Measurements from ENCODE around the gene CARMIL3. TPM values are rescaled to one million over a fixed set of nuclear protein-coding genes. Genes with fewer than 3 reads are reported as not detected.
A peak's percentile ranks its signal among the peaks of the same experiment; 100 is the strongest.
"Not testable (repeated sequence)": the region's sequence is repeated elsewhere in the genome, so short reads cannot be mapped to it uniquely, and the experiment has no call there.

Gene CARMIL3, protein sequence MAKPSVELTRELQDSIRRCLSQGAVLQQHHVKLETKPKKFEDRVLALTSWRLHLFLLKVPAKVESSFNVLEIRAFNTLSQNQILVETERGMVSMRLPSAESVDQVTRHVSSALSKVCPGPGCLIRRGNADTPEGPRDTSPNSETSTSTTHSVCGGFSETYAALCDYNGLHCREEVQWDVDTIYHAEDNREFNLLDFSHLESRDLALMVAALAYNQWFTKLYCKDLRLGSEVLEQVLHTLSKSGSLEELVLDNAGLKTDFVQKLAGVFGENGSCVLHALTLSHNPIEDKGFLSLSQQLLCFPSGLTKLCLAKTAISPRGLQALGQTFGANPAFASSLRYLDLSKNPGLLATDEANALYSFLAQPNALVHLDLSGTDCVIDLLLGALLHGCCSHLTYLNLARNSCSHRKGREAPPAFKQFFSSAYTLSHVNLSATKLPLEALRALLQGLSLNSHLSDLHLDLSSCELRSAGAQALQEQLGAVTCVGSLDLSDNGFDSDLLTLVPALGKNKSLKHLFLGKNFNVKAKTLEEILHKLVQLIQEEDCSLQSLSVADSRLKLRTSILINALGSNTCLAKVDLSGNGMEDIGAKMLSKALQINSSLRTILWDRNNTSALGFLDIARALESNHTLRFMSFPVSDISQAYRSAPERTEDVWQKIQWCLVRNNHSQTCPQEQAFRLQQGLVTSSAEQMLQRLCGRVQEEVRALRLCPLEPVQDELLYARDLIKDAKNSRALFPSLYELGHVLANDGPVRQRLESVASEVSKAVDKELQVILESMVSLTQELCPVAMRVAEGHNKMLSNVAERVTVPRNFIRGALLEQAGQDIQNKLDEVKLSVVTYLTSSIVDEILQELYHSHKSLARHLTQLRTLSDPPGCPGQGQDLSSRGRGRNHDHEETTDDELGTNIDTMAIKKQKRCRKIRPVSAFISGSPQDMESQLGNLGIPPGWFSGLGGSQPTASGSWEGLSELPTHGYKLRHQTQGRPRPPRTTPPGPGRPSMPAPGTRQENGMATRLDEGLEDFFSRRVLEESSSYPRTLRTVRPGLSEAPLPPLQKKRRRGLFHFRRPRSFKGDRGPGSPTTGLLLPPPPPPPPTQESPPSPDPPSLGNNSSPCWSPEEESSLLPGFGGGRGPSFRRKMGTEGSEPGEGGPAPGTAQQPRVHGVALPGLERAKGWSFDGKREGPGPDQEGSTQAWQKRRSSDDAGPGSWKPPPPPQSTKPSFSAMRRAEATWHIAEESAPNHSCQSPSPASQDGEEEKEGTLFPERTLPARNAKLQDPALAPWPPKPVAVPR (N-terminal part only)
- 1 to 10 TPM in 1 of 2 donors, under 1 TPM in 1; 0.29 to 2.1 TPM for total RNA-seq

DNA sequence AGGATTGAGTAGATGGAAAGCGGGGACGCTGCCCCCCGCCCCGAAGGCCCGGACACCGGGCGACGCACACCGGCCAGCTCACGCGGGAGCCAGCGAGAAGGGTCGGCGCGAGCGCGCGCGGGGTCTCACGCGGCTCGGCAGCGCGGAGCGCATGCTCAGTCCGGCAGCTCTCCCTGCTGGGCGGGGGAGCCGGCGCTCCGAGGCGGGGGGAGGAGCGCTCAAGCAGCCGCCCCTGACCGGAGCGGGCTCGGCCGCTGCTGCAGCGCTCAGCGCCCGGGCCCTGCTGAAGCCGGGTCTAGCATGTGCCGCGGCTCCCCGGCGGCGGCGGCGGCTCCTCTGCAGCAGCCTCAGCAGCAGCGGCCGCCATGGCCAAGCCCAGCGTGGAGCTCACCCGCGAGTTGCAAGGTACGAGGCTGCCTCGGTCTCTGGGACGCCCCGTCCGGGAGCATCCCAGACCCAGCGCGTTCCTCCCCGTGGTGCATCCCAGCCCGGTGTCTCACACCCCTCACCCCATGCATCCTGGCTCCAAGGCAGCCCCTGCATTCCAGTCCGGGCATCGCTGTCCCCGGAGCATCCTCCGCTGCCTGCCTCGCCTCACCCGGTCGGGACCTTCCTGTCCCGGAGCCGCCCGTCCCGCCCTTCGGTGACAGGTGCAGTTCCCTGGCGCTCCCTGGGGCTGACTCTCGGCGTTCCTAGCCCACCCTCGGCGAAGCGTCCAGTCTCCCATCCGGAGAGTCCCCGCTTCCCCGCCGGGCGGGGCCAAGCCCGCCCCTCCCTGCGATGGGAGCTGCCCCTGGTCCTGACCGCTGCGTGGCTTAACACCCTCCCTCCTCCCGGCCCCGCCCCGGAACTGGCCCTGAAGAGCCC lies at the start of gene CARMIL3:
TSS of gene CARMIL3 (plus strand) at position 221 of the 867 bp plus-strand sequence. CDS start at position 366, 145 bp downstream.
- peaks cover 5% of the 10 kb centered on the region for H3K27me3 ChIP-seq
- TF ChIP-seq, protein P1, sequence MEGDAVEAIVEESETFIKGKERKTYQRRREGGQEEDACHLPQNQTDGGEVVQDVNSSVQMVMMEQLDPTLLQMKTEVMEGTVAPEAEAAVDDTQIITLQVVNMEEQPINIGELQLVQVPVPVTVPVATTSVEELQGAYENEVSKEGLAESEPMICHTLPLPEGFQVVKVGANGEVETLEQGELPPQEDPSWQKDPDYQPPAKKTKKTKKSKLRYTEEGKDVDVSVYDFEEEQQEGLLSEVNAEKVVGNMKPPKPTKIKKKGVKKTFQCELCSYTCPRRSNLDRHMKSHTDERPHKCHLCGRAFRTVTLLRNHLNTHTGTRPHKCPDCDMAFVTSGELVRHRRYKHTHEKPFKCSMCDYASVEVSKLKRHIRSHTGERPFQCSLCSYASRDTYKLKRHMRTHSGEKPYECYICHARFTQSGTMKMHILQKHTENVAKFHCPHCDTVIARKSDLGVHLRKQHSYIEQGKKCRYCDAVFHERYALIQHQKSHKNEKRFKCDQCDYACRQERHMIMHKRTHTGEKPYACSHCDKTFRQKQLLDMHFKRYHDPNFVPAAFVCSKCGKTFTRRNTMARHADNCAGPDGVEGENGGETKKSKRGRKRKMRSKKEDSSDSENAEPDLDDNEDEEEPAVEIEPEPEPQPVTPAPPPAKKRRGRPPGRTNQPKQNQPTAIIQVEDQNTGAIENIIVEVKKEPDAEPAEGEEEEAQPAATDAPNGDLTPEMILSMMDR (IDR thresholded peaks at IDR 0.05): no peak
- no peak within 1 kb of the TSS for H3K27ac ChIP-seq
- H3K9me3 ChIP-seq: no peaks in the 10 kb centered on the region
- DNase-seq: peak; percentile 82
- no peaks in the 10 kb centered on the region for H3K4me1 ChIP-seq
- H3K4me3 ChIP-seq: peak within 1 kb of the TSS; percentile 52
- H3K9ac ChIP-seq (ENCODE audit: low read depth in 2 of 2, low read length in 2 of 2): peak within 1 kb of the TSS; percentile 57 to 68
- no peaks in the 10 kb centered on the region for H3K36me3 ChIP-seq
- intact Hi-C loops (cut with DNase I): no loop called here

- DNase-seq; H3K4me1 ChIP-seq; H3K9ac ChIP-seq (ENCODE audit: low read depth in 2 of 2, low read length in 2 of 2); H3K27ac ChIP-seq; H3K27me3 ChIP-seq; H3K9me3 ChIP-seq; H3K36me3 ChIP-seq; intact Hi-C loops (cut with DNase I): not testable (repeated sequence)
- peak overlapping the region; percentile 45 for H3K4me3 ChIP-seq
Observed at GRCh38 chr14:24006471-24006816, 45.4 kb upstream of the CARMIL3 start.

DNA sequence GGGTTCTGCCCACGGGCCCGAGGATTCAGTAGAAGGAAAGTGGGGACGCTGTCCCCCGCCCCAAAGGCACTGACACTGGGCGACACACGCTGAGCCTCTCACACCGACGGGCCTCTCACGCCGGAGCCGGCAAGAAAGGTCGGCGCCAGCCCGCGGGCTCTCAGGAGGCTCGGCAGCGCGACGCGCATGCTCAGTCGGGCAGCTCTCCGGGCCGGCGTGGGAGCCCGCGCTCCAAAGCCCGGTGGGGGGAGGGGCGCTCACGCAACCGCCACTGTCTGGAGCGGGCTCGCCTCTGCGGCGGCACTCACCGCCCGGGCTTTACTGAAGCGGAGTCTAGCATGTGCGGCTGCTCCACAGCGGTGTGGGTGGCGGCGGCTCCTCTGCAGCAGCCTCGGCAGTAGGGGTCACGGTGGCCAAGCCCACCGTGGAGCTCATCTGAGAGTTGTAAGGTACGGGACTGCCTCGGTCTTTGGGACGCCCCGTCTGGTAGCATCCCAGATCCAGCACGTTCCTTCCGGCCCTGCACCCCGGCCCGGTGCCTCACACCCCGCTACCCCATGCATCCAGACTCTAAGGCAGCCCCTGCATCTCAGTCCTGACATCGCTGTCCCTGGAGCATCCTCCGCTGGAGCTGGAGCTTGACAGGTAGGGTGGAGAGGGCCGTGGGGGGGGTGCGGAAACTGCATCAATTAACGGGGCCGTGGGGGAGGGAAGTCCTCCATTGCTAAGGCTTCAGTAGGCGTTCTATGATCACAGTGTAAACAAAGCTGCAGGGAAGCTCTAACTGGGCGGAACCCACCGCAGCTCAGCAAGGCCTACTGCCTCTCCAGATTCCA lies 44.8 kb upstream of the CARMIL3 start:
- H3K4me1 ChIP-seq; H3K36me3 ChIP-seq; H3K27ac ChIP-seq; intact Hi-C loops (cut with DNase I); H3K9ac ChIP-seq (ENCODE audit: low read depth in 2 of 2, low read length in 2 of 2); H3K27me3 ChIP-seq; H3K9me3 ChIP-seq: not testable (repeated sequence)
- H3K4me3 ChIP-seq: peak overlapping the region; percentile 45
- peak; percentile 62 for DNase-seq

- Histone ChIP-seq H3K9me3 (no peaks in the 10 kb centered on the region), H3K27me3 (no peaks in the 10 kb centered on the region), H3K4me3 (no peak overlapping the region), H3K36me3 (no peaks in the 10 kb centered on the region), H3K4me1 (no peaks in the 10 kb centered on the region), H3K9ac (ENCODE audit: low read depth in 2 of 2, low read length in 2 of 2) (no peak overlapping the region), H3K27ac (no peak overlapping the region)
- TF ChIP-seq, protein P1 (IDR thresholded peaks at IDR 0.05): no peak
- intact Hi-C loops (cut with DNase I): loop anchor here (5.0 kb wide), 1 partner anchor 96 kb away; no protein-coding TSS in a partner anchor
- DNase-seq: no peak
Observed at GRCh38 chr14:24011051-24011450, 40.8 kb upstream of the CARMIL3 start.

- intact Hi-C loops (cut with DNase I): loop anchor here (5.0 kb wide), 1 partner anchor 95 kb away; no protein-coding TSS in a partner anchor
- not testable (repeated sequence) for H3K36me3 ChIP-seq; H3K4me3 ChIP-seq; H3K27ac ChIP-seq; DNase-seq; H3K9ac ChIP-seq (ENCODE audit: low read depth in 2 of 2, low read length in 2 of 2); H3K27me3 ChIP-seq; H3K9me3 ChIP-seq; H3K4me1 ChIP-seq
Observed at GRCh38 chr14:24012726-24013273, 39.0 kb upstream of the CARMIL3 start.
